ENCODE data around the gene LCNL1.
"Not testable (repeated sequence)": the region's sequence is repeated elsewhere in the genome, so short reads cannot be mapped to it uniquely, and the experiment has no call there.

Gene LCNL1

DNA sequence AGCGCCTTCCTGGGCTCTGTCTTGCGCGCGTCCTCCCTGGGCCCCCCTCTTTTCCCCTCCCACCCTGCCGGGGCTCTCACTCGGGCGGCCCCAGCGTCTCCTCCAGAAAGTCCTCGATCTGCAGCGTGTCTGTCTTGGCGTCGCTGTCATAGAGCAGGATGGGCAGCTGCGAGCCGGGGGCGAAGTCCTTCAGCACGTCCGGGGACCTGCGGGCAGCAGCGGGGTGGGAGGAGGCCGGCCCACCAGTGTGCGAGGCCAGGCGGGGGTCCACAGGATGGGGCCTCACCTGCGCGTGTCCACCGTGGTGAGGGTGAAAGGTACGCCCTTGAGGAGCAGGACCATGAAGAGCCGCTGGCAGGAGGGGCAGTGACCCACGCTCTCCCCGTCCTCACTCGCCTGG is 12.6 kb downstream of the LCNL1 start:
- no peak for DNase-seq (ENCODE audit: low spot score)

DNA sequence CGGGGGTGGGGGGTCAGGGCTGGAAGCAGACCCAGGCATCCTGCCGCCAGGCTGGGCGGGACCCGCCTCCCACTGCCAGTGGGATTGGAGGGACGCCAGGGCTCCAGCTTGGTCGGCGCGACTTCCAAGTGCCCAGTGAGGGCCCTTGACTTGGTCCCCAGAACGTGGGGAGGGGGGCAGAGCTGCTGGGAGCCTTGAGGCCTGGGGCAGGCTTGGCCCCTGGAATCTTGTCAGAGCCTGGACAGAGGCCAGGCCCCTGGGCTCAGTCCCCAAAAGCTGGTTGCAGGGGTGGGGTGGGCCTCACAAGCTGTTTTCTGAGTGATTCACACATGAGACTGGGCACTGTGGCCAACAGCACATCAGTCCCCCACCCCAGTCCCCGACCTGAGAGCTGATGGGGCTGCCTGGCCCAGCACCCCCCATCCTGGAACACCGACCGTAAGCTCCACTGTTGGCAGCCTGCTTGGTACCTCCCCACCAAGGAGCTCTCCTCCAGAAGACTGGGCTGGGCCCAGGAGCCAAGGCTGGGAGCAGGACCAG is 13.0 kb downstream of the LCNL1 start:
- no peak for DNase-seq (ENCODE audit: low spot score)

- DNase-seq (ENCODE audit: low spot score): peak; percentile 36
These were observed 13.8 kb downstream of the LCNL1 start, which contains the start of gene CLIC3 for GRCh38 chr9:136996361-136997292. Gene CLIC3 (minus strand): TSS chr9:136996568. CDS start chr9:136996543, 25 bp downstream.

DNA sequence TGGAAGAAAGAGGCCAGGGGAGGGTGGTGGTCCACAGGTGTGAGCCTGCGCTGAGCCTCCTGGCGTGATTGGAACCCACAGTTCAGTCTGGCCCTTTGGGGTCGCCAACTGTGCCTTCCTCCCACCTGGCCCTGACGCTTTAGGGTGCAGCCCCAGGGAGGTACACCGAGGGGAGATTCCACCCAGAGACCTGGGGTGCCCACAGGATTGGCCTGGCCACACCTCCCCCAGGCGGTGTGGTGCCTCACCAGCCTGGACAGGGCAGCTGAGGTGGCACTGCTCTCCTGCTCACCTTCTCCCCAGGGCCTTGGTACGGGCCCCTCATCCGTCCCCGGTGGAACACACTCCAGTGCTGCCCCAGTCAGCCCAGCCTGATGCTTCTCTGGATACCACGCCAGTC is 14.6 kb downstream of the LCNL1 start:
- no peak for DNase-seq (ENCODE audit: low spot score)

DNA sequence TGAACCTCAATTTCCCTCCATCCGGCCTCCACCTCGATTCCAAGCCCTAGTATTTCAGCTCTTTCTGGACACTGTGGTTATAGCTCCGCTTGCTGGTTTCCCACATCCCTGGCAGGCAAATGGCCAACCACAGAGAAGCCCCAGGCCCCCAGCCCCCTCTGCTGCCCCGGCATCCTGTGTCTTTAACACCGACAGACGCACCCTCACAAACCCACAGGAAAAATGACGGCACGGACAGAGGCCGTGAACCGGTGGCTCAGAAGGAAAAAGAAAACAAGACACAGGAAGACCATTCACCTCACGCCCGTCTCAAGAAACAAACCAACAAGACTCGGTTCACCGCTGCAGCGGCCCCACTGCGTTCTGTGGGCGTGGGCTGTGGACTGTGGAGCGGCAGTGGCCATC is 15.0 kb downstream of the LCNL1 start:
- no peak for DNase-seq (ENCODE audit: low spot score)

GRCh38 chr9:137000177-137000930 is 17.6 kb downstream of the LCNL1 start:
- peak; percentile 53 for DNase-seq (ENCODE audit: low spot score)

- no peak for DNase-seq (ENCODE audit: low spot score)
These were observed 19.3 kb downstream of the LCNL1 start for GRCh38 chr9:137001857-137002645.

GRCh38 chr9:137002646-137003041 is 19.9 kb downstream of the LCNL1 start:
- DNase-seq (ENCODE audit: low spot score): no peak

- DNase-seq (ENCODE audit: low spot score): not testable (repeated sequence)
These were observed 21.5 kb downstream of the LCNL1 start for GRCh38 chr9:137004285-137004684.

DNA sequence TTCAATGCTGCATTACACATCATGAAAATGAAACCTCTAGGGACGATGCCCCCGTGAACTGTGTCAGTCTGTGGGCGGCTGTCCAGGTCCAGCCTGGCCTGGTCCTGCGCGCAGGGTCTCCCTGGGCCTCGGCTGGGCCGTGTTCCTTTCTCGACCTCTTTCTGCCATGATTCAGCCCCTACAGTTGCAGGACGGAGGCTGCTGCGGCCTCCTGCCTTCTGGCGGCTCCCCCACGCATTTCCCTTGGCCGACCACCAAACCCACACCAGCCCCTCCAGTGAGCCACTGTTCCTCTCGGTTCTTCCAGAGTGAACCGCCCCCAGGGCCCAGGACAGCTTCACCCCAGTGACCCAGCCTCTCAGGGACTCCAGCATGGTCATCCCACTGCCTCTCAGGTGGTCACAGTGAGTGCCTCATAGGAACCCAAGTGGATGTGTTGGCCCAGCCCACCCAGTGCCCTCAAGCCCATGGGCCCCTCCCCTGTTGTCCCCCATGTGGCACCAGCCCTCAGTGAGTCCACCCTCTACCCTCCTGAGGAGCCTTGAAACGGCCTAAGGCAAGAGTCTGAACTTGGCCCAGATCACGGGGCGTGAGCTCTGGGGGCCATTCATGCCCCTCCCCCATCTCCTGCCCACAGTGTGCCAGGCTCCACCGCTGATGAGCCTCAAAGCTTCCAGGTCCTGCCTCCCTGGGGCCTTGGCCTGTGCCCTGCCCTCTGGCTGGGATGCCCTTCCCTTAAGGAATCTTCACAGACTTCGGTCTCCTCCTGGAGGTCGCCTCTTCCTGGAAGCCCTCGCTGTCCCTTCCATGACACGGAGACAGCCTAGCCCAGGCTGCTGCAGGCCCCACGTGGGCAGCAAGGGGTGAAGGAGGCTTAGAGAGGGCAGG is 23.6 kb downstream of the LCNL1 start:
- DNase-seq (ENCODE audit: low spot score): no peak

DNA sequence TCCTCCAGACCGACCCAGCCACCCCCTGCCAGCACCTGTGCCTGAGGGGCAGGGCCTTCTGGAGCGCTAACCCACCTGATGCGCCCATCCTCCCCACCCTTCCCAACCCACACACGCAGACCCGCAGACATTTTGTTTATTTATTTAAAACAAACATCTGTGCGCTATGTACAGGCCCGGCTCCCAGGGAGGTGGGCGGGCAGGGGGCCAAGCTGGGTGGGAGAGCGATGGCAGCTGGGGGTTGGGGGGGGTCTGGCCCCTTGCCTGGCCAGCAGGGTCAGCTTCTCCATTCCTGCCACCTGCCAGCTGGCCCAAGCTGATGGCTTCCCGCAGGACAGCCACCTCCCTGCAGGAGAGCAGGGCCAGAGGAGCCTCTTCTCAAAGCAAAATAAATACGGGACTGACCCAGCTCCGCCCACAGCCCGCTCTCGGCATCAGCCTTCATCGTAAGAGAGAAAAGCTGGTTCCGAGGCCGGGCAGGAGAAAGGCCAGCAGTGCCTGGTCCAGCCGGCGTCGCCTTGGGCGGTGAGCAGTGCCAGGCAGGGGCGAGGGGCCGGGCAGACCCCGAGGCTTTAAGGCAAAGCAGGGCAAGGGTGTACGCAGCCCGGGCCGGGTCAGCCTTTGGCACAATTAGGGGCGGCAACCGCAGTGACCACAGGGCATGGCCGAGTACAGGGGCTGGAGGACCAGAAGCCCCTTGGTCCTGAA is 24.5 kb downstream of the LCNL1 start:
- DNase-seq (ENCODE audit: low spot score): no peak

DNA sequence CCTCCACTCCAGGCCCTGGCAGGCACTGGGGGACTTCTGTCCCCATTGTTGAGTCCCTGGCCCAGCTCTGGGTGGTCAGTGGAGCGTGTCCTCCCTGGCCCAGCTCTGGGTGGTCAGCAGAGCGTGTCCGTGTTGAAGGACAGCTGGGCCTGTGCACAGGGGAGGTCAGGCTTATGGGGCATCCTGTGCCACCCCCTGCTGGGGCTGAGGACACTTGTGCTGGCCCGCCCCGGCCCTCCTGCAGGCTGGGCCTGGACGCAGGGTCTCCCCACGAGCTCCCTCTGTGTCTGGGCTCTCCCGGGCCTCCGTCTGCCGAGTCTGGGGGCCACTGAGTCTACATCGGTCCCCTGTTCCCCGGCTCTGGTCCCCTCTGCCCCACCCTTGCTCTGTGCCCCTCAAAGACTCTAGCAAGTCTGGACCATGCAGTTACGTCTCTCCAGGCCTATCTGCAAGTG is 25.1 kb downstream of the LCNL1 start:
- DNase-seq (ENCODE audit: low spot score): no peak

GRCh38 chr9:137008312-137008711 is 25.5 kb downstream of the LCNL1 start:
- DNase-seq (ENCODE audit: low spot score): no peak

DNA sequence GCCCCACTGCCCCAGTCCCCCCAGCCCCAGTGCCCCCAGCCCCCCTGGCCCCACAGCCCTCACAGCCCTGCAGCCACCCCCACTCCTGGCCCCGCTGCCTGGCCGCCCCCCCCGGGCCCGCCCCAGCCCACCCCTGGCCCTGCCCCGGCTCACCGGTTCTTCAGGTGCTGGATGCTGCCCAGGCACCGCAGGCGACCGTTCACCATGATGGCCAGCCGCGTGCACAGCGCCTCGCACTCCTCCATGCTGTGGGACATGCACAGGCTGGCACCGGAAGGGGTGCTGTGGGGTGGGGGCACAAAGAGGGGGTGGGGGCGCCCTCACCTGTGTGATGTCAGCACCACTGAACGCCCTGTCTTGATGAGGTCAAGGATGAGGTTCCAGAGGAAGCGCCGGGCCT is 26.4 kb downstream of the LCNL1 start:
- DNase-seq (ENCODE audit: low spot score): no peak

DNA sequence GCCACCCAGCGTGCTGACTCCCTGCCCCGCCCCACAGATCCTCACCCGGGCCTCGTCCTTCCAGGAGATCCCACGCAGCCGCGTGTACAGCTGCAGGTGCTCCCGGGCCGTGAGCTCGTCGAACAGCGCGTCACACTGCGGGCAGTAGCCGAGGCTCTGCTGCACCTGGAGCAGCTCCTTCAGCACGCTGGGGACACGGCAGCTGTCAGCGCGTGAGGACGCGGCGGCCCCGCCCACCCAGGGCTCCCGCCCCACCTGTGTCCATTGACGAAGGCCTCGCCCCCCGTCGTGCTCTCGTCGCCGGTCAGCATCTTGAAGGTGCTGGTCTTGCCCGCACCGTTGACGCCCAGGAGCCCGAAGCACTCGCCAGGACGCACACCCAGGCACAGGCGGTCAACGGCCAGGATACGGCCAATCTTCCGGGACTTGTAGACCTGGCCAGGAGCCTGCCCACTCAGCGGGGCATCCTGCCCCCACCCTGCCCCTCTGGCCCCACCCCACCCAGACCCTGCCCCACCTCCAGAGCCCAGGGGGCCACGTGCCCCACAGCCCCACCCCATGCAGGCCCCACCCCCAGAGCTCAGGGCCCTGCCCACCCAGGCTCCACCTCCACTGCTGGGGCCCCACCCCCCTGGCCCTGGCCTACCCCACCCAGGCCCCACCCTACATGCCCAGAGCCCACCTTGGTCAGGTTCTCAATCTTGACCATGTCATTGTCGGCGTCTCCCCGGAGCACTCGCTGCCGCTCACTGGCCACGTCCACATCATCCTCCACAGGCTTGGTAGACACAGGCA is 27.3 kb downstream of the LCNL1 start:
- DNase-seq (ENCODE audit: low spot score): no peak

GRCh38 chr9:137011156-137011555 is 28.4 kb downstream of the LCNL1 start:
- no peak for DNase-seq (ENCODE audit: low spot score)

DNA sequence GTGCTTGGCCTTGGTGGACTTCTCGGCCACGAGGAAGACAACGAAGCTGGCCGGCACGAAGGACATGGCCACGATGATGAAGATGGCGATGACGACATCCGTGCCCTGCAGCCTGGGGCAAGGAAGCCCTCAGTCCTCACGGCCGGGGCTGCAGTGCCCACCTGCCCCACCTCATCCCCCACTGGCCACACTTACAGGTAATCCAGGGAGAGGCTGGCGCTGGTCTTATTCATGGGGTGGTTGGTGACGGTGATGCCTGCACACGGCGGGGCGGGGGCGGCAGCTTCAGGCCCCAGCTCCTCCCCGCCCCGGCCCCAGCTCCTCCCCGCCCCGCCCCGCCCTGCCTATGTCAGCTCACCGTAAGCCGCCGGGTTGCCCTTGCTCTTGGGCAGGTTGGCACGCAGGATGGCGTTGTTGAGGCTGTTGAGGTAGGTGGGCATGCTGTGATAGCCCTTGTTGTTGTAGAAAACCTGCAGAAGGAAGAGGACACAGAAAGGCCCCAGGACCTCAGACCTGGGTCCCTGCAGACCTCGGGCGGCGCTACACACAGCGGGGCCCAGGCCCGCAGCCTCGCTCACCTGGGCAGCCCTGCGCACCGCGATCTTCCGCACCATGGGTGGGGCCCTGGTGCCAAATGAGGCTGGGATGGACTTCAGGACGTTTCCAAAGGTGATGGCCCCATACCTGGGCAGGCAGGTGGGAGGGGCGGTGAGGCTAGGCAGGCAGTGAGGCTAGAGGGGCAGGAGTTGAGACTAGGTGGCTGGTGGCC is 29.3 kb downstream of the LCNL1 start:
- DNase-seq (ENCODE audit: low spot score): no peak

- DNase-seq (ENCODE audit: low spot score): no peak
These were observed 30.1 kb downstream of the LCNL1 start for GRCh38 chr9:137012694-137013570.

All from NAMALWA (cell line).